NCI-H2227 (cell line): Measurements from ENCODE around the gene HNRNPA2B1.
"Not testable (repeated sequence)": the region's sequence is repeated elsewhere in the genome, so short reads cannot be mapped to it uniquely, and the experiment has no call there.

Experiments used
- DNase-seq: peaks from one replicate; lab custom pipeline; 2025; ENCODE audit not compliant: unreplicated experiment; lab: John Stamatoyannopoulos, UW

Gene HNRNPA2B1

GRCh38 chr7:26185131-26185843 lies 15.3 kb downstream of the HNRNPA2B1 start:
- DNase-seq: no peak

GRCh38 chr7:26184281-26185101 lies 16.1 kb downstream of the HNRNPA2B1 start:
- DNase-seq: not testable (repeated sequence)

- DNase-seq: no peak
These were observed 16.8 kb downstream of the HNRNPA2B1 start for GRCh38 chr7:26183545-26184280.

- no peak for DNase-seq
These were observed 17.8 kb downstream of the HNRNPA2B1 start for GRCh38 chr7:26182706-26183105.

GRCh38 chr7:26182283-26182682 lies 18.3 kb downstream of the HNRNPA2B1 start:
- no peak for DNase-seq

GRCh38 chr7:26181474-26182227 lies 18.9 kb downstream of the HNRNPA2B1 start:
- DNase-seq: no peak

- no peak for DNase-seq
These were observed 19.8 kb downstream of the HNRNPA2B1 start for GRCh38 chr7:26180792-26181198.

- no peak for DNase-seq
These were observed 20.6 kb downstream of the HNRNPA2B1 start for GRCh38 chr7:26179826-26180497.

- no peak for DNase-seq
These were observed 21.1 kb downstream of the HNRNPA2B1 start for GRCh38 chr7:26179422-26179821.

GRCh38 chr7:26178272-26178960 lies 22.1 kb downstream of the HNRNPA2B1 start:
- no peak for DNase-seq

- not testable (repeated sequence) for DNase-seq
These were observed 23.3 kb downstream of the HNRNPA2B1 start for GRCh38 chr7:26177269-26177668.

GRCh38 chr7:26176696-26177095 lies 23.9 kb downstream of the HNRNPA2B1 start:
- not testable (repeated sequence) for DNase-seq

- DNase-seq: not testable (repeated sequence)
These were observed 24.6 kb downstream of the HNRNPA2B1 start for GRCh38 chr7:26175903-26176302.

GRCh38 chr7:26172048-26172447 lies 28.5 kb downstream of the HNRNPA2B1 start:
- DNase-seq: no peak

GRCh38 chr7:26171601-26172000 lies 28.9 kb downstream of the HNRNPA2B1 start:
- DNase-seq: no peak

GRCh38 chr7:26170663-26171062 lies 29.9 kb downstream of the HNRNPA2B1 start:
- DNase-seq: no peak

GRCh38 chr7:26169271-26169670 lies 31.3 kb downstream of the HNRNPA2B1 start:
- no peak for DNase-seq

- DNase-seq: no peak
These were observed 32.0 kb downstream of the HNRNPA2B1 start for GRCh38 chr7:26168458-26169023.

GRCh38 chr7:26167303-26167934 lies 33.1 kb downstream of the HNRNPA2B1 start:
- no peak for DNase-seq
